CD4-positive, CD25-positive, alpha-beta regulatory T cell (primary cell): ENCODE measurements around the gene MLC1. TPM values are rescaled to one million over a fixed set of nuclear protein-coding genes. Genes with fewer than 3 reads are reported as not detected.

ENCODE experiments used
- ATAC-seq, 2 donors: fragments of 150-1000 bp; cut with Tn5 transposase; one replicate each; pipeline ENCODE4 v1.10.0; 2021; ENCODE audit warnings: low read depth in 2 of 2, moderate number of reproducible peaks in 2 of 2, moderate library complexity in 1 of 2
- DNase-seq, 3 donors: peaks; one replicate each; pipeline versions ENCODE4 v3.0.0 to v3.0.0-alpha.2; 2012 to 2022; ENCODE audit warnings: mixed read lengths in 1 of 3
- H3K27ac ChIP-seq: one replicate; pipeline ENCODE4 v1.7.0; 2013; ENCODE audit warnings: mild to moderate bottlenecking, low read length; ENCODE audit not compliant: insufficient read depth, poor library complexity, severe bottlenecking
- H3K27me3 ChIP-seq: one replicate; pipeline ENCODE4 v1.7.0; 2013; ENCODE audit warnings: low read length; ENCODE audit not compliant: control insufficient read depth, insufficient read depth
- H3K36me3 ChIP-seq: one replicate; pipeline ENCODE4 v1.7.0; 2013; ENCODE audit warnings: mild to moderate bottlenecking, low read length, moderate library complexity; ENCODE audit not compliant: control insufficient read depth, insufficient read depth
- H3K4me1 ChIP-seq: 2 replicates; pipeline ENCODE4 v1.7.0; 2013; ENCODE audit warnings: mild to moderate bottlenecking, low read length; ENCODE audit not compliant: insufficient read depth, control insufficient read depth, poor library complexity, severe bottlenecking
- H3K4me3 ChIP-seq: one replicate; pipeline ENCODE4 v1.7.0; 2013; ENCODE audit warnings: low read depth, mild to moderate bottlenecking, low read length, moderate library complexity
- H3K9me3 ChIP-seq, 2 experiments: 1 replicate in 1 of 2; 2 replicates in 1 of 2; pipeline ENCODE4 v1.7.0; 2013; ENCODE audit warnings: low read length in 2 of 2, mild to moderate bottlenecking in 1 of 2, moderate library complexity in 1 of 2; ENCODE audit not compliant: control insufficient read depth in 2 of 2
- H3K27ac Mint-ChIP-seq, 3 donors: one replicate each; pipeline ENCODE4 v1.8.0; 2020 to 2022; ENCODE audit warnings: mild to moderate bottlenecking in 3 of 3, mixed read lengths in 3 of 3, moderate library complexity in 2 of 3
- H3K27me3 Mint-ChIP-seq: one replicate; pipeline ENCODE4 v1.8.0; 2022; ENCODE audit warnings: mild to moderate bottlenecking, mixed read lengths
- H3K36me3 Mint-ChIP-seq: one replicate; pipeline ENCODE4 v1.8.0; 2020; ENCODE audit warnings: mixed read lengths
- H3K4me1 Mint-ChIP-seq, 4 donors: one replicate each; pipeline ENCODE4 v1.8.0; 2020 to 2022; ENCODE audit warnings: mixed read lengths in 4 of 4, mild to moderate bottlenecking in 1 of 4
- H3K4me3 Mint-ChIP-seq, 4 donors: one replicate each; pipeline ENCODE4 v1.8.0; 2020 to 2022; ENCODE audit warnings: mild to moderate bottlenecking in 4 of 4, mixed read lengths in 4 of 4, moderate library complexity in 3 of 4
- H3K9me3 Mint-ChIP-seq, 7 donors: one replicate each; pipeline ENCODE4 v1.8.0; 2020 to 2022; ENCODE audit warnings: mixed read lengths in 7 of 7, mild to moderate bottlenecking in 3 of 7, moderate library complexity in 2 of 7
- polyA plus RNA-seq, 4 donors: library from polyadenylated mRNA; unstranded; fragments of 300-500 nt; fragmentation: Illumina TruSeq; gene quantifications; one replicate each; pipeline ENCODE4 v1.2.3, GENCODE V29; 2021
- total RNA-seq: library from RNA; stranded (reverse); gene quantifications from one replicate; pipeline ENCODE4 v1.2.3, GENCODE V29; 2022

Gene MLC1
- total and polyA plus RNA-seq, 5 donors from 2014 or later: 0.20 to 1.1 (median 0.57) TPM; not detected in 1

DNA sequence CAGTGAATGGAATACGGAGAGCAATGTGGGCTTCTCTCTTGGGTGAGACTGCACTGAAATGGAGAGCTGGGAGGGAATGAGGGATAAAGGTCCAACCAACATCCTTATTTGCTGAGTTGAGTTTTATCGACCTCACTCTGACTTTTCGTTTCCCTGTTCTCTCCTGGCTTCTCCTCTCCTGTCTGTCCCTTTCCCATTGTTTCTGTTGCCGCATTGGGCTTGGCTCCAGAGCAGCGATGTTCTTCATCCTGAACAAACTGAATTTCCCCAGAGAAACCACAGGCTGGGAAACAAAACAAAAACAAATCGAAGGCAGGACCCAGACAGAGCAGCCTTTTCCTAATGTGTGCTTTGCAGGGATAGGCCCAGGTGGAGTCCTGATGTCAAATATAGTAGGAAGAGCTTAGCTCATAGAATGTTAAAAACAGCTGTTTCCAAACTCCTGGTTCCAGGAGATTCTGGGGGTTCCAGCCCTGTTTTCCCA lies 34.6 kb upstream of the MLC1 start:
- Histone ChIP-seq H3K4me3 (no peak overlapping the region), H3K4me1 (no peaks in the 10 kb centered on the region), H3K9me3 (peaks cover 13 to 15% of the 10 kb centered on the region in 2 experiments), H3K27me3 (peaks cover 7% of the 10 kb centered on the region), H3K36me3 (no peaks in the 10 kb centered on the region), H3K27ac (no peak overlapping the region)
- H3K27ac Mint-ChIP-seq: no peak overlapping the region
- no peaks in the 10 kb centered on the region for H3K4me1 Mint-ChIP-seq
- peaks cover 11% of the 10 kb centered on the region for H3K36me3 Mint-ChIP-seq
- peaks cover 0 to 29% (median 9%) of the 10 kb centered on the region in 7 donors for H3K9me3 Mint-ChIP-seq
- DNase-seq: no peak
- H3K27me3 Mint-ChIP-seq: peaks cover 37% of the 10 kb centered on the region
- no peak overlapping the region for H3K4me3 Mint-ChIP-seq
- ATAC-seq: no peak

DNA sequence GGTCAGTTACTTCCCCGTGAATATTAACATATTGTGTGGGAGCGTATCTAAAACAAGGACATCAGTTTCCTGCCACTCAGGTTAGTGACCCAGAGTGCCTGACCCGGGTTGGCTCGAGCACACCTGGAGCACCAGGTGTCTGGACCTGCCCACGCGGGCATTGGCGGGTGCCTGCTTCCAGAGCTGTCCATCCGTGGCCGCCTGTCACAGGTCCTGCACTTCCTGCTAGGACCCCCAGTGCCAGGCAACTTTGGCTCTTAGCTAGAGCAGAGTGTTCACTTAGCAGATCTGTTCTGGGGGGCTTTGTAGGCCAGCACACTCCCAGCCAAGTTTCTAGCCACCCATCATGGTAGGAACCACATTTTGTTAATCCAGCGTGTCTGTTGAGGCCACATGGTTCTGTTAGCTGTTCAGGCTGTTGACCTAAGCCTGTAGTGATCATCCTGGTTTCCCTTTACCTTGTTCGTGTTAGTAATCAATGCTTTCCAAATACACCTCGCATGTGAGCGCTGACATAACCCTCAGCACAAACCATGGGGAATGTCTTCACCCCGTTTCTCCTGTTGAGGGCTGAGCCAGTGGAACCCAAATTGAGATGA lies 34.0 kb upstream of the MLC1 start:
- Mint-ChIP-seq H3K36me3 (peaks cover 9% of the 10 kb centered on the region), H3K4me3 (no peak overlapping the region), H3K27me3 (peaks cover 38% of the 10 kb centered on the region), H3K27ac (no peak overlapping the region), H3K9me3 (peaks cover 0 to 24% (median 8%) of the 10 kb centered on the region in 7 donors), H3K4me1 (no peaks in the 10 kb centered on the region)
- peaks cover 13 to 15% of the 10 kb centered on the region in 2 experiments for H3K9me3 ChIP-seq
- H3K36me3 ChIP-seq: no peaks in the 10 kb centered on the region
- H3K4me3 ChIP-seq: no peak overlapping the region
- H3K4me1 ChIP-seq: no peaks in the 10 kb centered on the region
- peaks cover 7% of the 10 kb centered on the region for H3K27me3 ChIP-seq
- ATAC-seq: no peak
- H3K27ac ChIP-seq: no peak overlapping the region
- DNase-seq: no peak

- Mint-ChIP-seq H3K27ac (no peak overlapping the region), H3K36me3 (peaks cover 3% of the 10 kb centered on the region), H3K9me3 (peaks cover 0 to 18% (median 3%) of the 10 kb centered on the region in 7 donors), H3K4me1 (no peaks in the 10 kb centered on the region), H3K4me3 (no peak overlapping the region), H3K27me3 (peaks cover 32% of the 10 kb centered on the region)
- DNase-seq: no peak
- Histone ChIP-seq H3K4me1 (no peaks in the 10 kb centered on the region), H3K9me3 (peaks cover 8 to 10% of the 10 kb centered on the region in 2 experiments), H3K36me3 (no peaks in the 10 kb centered on the region), H3K4me3 (no peak overlapping the region), H3K27ac (no peak overlapping the region), H3K27me3 (peaks cover 5% of the 10 kb centered on the region)
- no peak for ATAC-seq
These were observed 33.4 kb upstream of the MLC1 start for GRCh38 chr22:50118557-50119168.

DNA sequence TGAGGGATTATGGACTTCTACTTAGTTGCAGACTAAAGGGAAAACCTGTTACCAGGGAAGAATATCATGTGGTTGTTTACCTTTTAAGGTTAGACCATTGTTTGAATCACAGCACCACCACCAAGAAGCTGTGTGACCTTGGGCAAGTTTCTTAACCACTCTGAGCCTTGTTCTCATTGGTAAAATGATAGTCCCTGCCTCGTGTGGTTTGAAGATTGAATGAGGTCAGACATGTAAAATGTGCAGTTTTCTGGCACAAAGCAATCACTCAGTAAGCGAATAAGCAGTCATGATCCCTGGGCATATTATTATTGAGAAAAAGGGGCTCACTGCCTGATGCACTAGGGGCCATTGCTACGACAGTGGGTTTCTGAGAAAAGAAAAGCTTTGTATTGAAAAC lies 32.9 kb upstream of the MLC1 start:
- H3K4me1 ChIP-seq: no peaks in the 10 kb centered on the region
- Mint-ChIP-seq H3K27me3 (peaks cover 31% of the 10 kb centered on the region), H3K4me3 (no peak overlapping the region), H3K36me3 (no peaks in the 10 kb centered on the region), H3K9me3 (peaks cover 0 to 13% (median 0%) of the 10 kb centered on the region in 7 donors), H3K27ac (no peak overlapping the region), H3K4me1 (no peaks in the 10 kb centered on the region)
- H3K27me3 ChIP-seq: peaks cover 3% of the 10 kb centered on the region
- no peak overlapping the region for H3K4me3 ChIP-seq
- DNase-seq (no peak), ATAC-seq (no peak)
- no peak overlapping the region for H3K27ac ChIP-seq
- H3K9me3 ChIP-seq: peaks cover 3 to 4% of the 10 kb centered on the region in 2 experiments
- H3K36me3 ChIP-seq: no peaks in the 10 kb centered on the region

GRCh38 chr22:50117168-50117762 lies 32.0 kb upstream of the MLC1 start:
- no peaks in the 10 kb centered on the region for H3K4me1 ChIP-seq
- peaks cover 0 to 5% (median 0%) of the 10 kb centered on the region in 7 donors for H3K9me3 Mint-ChIP-seq
- peaks cover 0 to 4% (median 1%) of the 10 kb centered on the region in 4 donors for H3K4me1 Mint-ChIP-seq
- H3K36me3 Mint-ChIP-seq: no peaks in the 10 kb centered on the region
- ATAC-seq (no peak), DNase-seq (no peak)
- peaks cover 35% of the 10 kb centered on the region for H3K27me3 Mint-ChIP-seq
- H3K27me3 ChIP-seq: peaks cover 3% of the 10 kb centered on the region
- no peak overlapping the region for H3K27ac Mint-ChIP-seq
- H3K9me3 ChIP-seq: no peaks in the 10 kb centered on the region
- no peak overlapping the region for H3K4me3 ChIP-seq
- no peak overlapping the region for H3K4me3 Mint-ChIP-seq
- no peaks in the 10 kb centered on the region for H3K36me3 ChIP-seq
- H3K27ac ChIP-seq: no peak overlapping the region

GRCh38 chr22:50115693-50116092 lies 30.5 kb upstream of the MLC1 start:
- DNase-seq (no peak), ATAC-seq (no peak)
- peaks cover 3% of the 10 kb centered on the region for H3K27me3 ChIP-seq
- H3K4me3 Mint-ChIP-seq: no peak overlapping the region
- no peak overlapping the region for H3K27ac Mint-ChIP-seq
- H3K4me1 ChIP-seq: no peaks in the 10 kb centered on the region
- no peaks in the 10 kb centered on the region for H3K36me3 Mint-ChIP-seq
- peaks cover 0 to 7% (median 1%) of the 10 kb centered on the region in 4 donors for H3K4me1 Mint-ChIP-seq
- H3K4me3 ChIP-seq: no peak overlapping the region
- H3K27me3 Mint-ChIP-seq: peaks cover 36% of the 10 kb centered on the region
- no peaks in the 10 kb centered on the region for H3K36me3 ChIP-seq
- H3K27ac ChIP-seq: no peak overlapping the region
- H3K9me3 ChIP-seq: no peaks in the 10 kb centered on the region
- no peaks in the 10 kb centered on the region for H3K9me3 Mint-ChIP-seq

DNA sequence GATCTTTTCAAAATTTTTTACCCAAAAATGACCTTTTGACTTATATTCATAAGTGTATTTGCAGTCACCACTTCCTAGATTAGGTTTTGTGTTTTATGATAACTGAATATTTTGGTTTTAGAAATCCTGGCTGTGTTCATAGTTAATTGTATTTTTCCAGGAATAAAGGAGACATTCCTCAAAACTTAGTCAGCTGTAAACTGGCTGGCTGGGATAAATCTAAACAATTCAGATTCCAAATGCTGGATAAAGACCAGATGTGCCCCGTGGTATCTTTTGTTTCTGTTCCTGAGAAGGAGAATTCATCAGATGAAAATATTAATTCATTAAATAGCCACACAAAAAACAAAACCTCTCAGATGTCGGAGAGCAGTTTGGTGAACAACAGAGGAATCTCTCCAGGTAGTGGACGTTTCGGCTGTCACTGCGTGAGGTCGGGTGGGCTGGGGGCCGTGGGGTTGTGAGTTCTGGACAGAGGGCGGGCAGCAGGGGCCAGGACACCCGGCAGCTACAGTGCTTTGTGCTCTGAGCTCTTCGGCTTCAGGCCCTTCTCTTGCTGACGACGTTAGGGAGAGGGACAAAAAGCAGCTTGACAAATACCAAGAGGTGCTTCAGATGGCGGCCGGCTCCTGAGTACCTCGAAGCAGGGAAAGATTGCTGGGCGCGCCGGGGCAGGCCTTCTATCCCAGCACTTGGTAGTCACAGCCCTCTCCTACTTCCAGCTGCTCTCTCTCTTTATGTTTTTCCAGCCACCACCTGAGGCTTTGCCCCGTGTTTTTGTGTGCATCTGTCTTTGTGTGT lies 29.2 kb upstream of the MLC1 start:
- Histone ChIP-seq H3K4me3 (no peak overlapping the region), H3K9me3 (no peaks in the 10 kb centered on the region), H3K4me1 (no peaks in the 10 kb centered on the region), H3K36me3 (no peaks in the 10 kb centered on the region), H3K27me3 (peaks cover 2% of the 10 kb centered on the region), H3K27ac (no peak overlapping the region)
- Mint-ChIP-seq H3K9me3 (no peaks in the 10 kb centered on the region), H3K27ac (no peak overlapping the region), H3K27me3 (peaks cover 40% of the 10 kb centered on the region), H3K4me1 (peaks cover 0 to 7% (median 1%) of the 10 kb centered on the region in 4 donors), H3K4me3 (no peak overlapping the region), H3K36me3 (no peaks in the 10 kb centered on the region)
- DNase-seq (no peak), ATAC-seq (no peak)
